ENCODE measurements around the gene ASPG. TPM values are rescaled to one million over a fixed set of nuclear protein-coding genes. Genes with fewer than 3 reads are reported as not detected.

Gene ASPG
- total RNA-seq, 2 experiments from 2014 or later: not detected

- Mint-ChIP-seq H3K27ac (no peak overlapping the region), H3K9me3 (ENCODE audit: insufficient read depth) (no peaks in the 10 kb centered on the region), H3K4me3 (no peak overlapping the region), H3K27me3 (ENCODE audit: low read depth) (peaks cover 10% of the 10 kb centered on the region), H3K4me1 (ENCODE audit: low read depth) (peaks cover 3% of the 10 kb centered on the region), H3K36me3 (ENCODE audit: low read depth) (no peaks in the 10 kb centered on the region)
- ATAC-seq (no peak), DNase-seq (no peak)
- ChIA-PET POLR2A (interaction anchor here (0.6 kb wide), 1 partner anchor 574 kb away, joined by 4 read pairs; no protein-coding TSS in a partner anchor), CTCF (interaction anchor here (0.8 kb wide), 1 partner anchor 26 kb away, joined by 4 read pairs; no protein-coding TSS in a partner anchor)
These were observed 34.2 kb upstream of the ASPG start for GRCh38 chr14:104051092-104051813.

- ATAC-seq (no peak), DNase-seq (no peak)
- Mint-ChIP-seq H3K36me3 (ENCODE audit: low read depth) (no peaks in the 10 kb centered on the region), H3K27me3 (ENCODE audit: low read depth) (peaks cover 20% of the 10 kb centered on the region), H3K4me3 (no peak overlapping the region), H3K27ac (no peak overlapping the region), H3K4me1 (ENCODE audit: low read depth) (no peaks in the 10 kb centered on the region), H3K9me3 (ENCODE audit: insufficient read depth) (no peaks in the 10 kb centered on the region)
- ChIA-PET POLR2A (no interaction called here), CTCF (no interaction called here)
These were observed 31.1 kb upstream of the ASPG start for GRCh38 chr14:104054222-104054905.

GRCh38 chr14:104062281-104062680, 23.2 kb upstream of the ASPG start:
- Mint-ChIP-seq H3K36me3 (ENCODE audit: low read depth) (peaks cover 2% of the 10 kb centered on the region), H3K27me3 (ENCODE audit: low read depth) (peaks cover 35% of the 10 kb centered on the region)

GRCh38 chr14:104064003-104064402, 21.5 kb upstream of the ASPG start:
- Mint-ChIP-seq H3K36me3 (ENCODE audit: low read depth) (peaks cover 2% of the 10 kb centered on the region), H3K4me3 (no peak overlapping the region), H3K9me3 (ENCODE audit: insufficient read depth) (peaks cover 9% of the 10 kb centered on the region), H3K27ac (no peak overlapping the region), H3K27me3 (ENCODE audit: low read depth) (peaks cover 30% of the 10 kb centered on the region), H3K4me1 (ENCODE audit: low read depth) (no peaks in the 10 kb centered on the region)
- CTCF ChIA-PET: interaction anchor here (1.4 to 1.5 kb wide), 2 partner anchors 12 to 14 kb away, joined by 4 to 5 read pairs; no protein-coding TSS in a partner anchor
- ATAC-seq (no peak), DNase-seq (no peak)
- POLR2A ChIA-PET: no interaction called here

More at GRCh38 chr14:104062281-104062680, 23.2 kb upstream of the ASPG start:
- DNase-seq (no peak), ATAC-seq (no peak)
- Mint-ChIP-seq H3K9me3 (ENCODE audit: insufficient read depth) (peaks cover 7% of the 10 kb centered on the region), H3K27ac (no peak overlapping the region), H3K4me1 (ENCODE audit: low read depth) (no peaks in the 10 kb centered on the region), H3K4me3 (no peak overlapping the region)
- POLR2A ChIA-PET: no interaction called here
- CTCF ChIA-PET: interaction anchor here (1.5 kb wide), 1 partner anchor 15 kb away, joined by 3 read pairs; no protein-coding TSS in a partner anchor

- POLR2A ChIA-PET: no interaction called here
These were observed 19.2 kb upstream of the ASPG start for GRCh38 chr14:104066279-104066678.

GRCh38 chr14:104066719-104067295, 18.7 kb upstream of the ASPG start:
- Mint-ChIP-seq H3K27ac (no peak overlapping the region), H3K9me3 (ENCODE audit: insufficient read depth) (peaks cover 9% of the 10 kb centered on the region), H3K36me3 (ENCODE audit: low read depth) (peaks cover 2% of the 10 kb centered on the region), H3K4me3 (no peak overlapping the region), H3K4me1 (ENCODE audit: low read depth) (no peaks in the 10 kb centered on the region), H3K27me3 (ENCODE audit: low read depth) (peaks cover 24% of the 10 kb centered on the region)
- ChIA-PET POLR2A (no interaction called here), CTCF (no interaction called here)
- ATAC-seq (no peak), DNase-seq (no peak)

More at GRCh38 chr14:104066279-104066678, 19.2 kb upstream of the ASPG start:
- peaks cover 2% of the 10 kb centered on the region for H3K36me3 Mint-ChIP-seq (ENCODE audit: low read depth)
- H3K4me3 Mint-ChIP-seq: no peak overlapping the region
- DNase-seq (no peak), ATAC-seq (no peak)
- H3K4me1 Mint-ChIP-seq (ENCODE audit: low read depth): no peaks in the 10 kb centered on the region
- CTCF ChIA-PET: no interaction called here
- peaks cover 25% of the 10 kb centered on the region for H3K27me3 Mint-ChIP-seq (ENCODE audit: low read depth)
- no peak overlapping the region for H3K27ac Mint-ChIP-seq
- H3K9me3 Mint-ChIP-seq (ENCODE audit: insufficient read depth): peaks cover 9% of the 10 kb centered on the region

GRCh38 chr14:104069541-104069940, 16.0 kb upstream of the ASPG start:
- ChIA-PET CTCF (interaction anchor here (1.2 kb wide), 1 partner anchor 8 kb away, joined by 4 read pairs; no protein-coding TSS in a partner anchor), POLR2A (no interaction called here)
- DNase-seq (no peak), ATAC-seq (no peak)
- Mint-ChIP-seq H3K4me1 (ENCODE audit: low read depth) (peaks cover 2% of the 10 kb centered on the region), H3K4me3 (no peak overlapping the region), H3K36me3 (ENCODE audit: low read depth) (peaks cover 6% of the 10 kb centered on the region), H3K27me3 (ENCODE audit: low read depth) (peaks cover 14% of the 10 kb centered on the region), H3K27ac (no peak overlapping the region), H3K9me3 (ENCODE audit: insufficient read depth) (peaks cover 26% of the 10 kb centered on the region)

GRCh38 chr14:104072586-104072985, 12.9 kb upstream of the ASPG start:
- Mint-ChIP-seq H3K36me3 (ENCODE audit: low read depth) (peaks cover 4% of the 10 kb centered on the region), H3K4me1 (ENCODE audit: low read depth) (peaks cover 6% of the 10 kb centered on the region), H3K27me3 (ENCODE audit: low read depth) (peaks cover 7% of the 10 kb centered on the region), H3K4me3 (no peak overlapping the region), H3K9me3 (ENCODE audit: insufficient read depth) (peaks cover 17% of the 10 kb centered on the region), H3K27ac (no peak overlapping the region)
- ATAC-seq (no peak), DNase-seq (no peak)
- CTCF ChIA-PET: no interaction called here
- POLR2A ChIA-PET: no interaction called here

GRCh38 chr14:104073764-104074163, 11.7 kb upstream of the ASPG start:
- Mint-ChIP-seq H3K4me3 (no peak overlapping the region), H3K27me3 (ENCODE audit: low read depth) (peaks cover 7% of the 10 kb centered on the region), H3K9me3 (ENCODE audit: insufficient read depth) (peaks cover 17% of the 10 kb centered on the region), H3K4me1 (ENCODE audit: low read depth) (peaks cover 17% of the 10 kb centered on the region), H3K27ac (no peak overlapping the region), H3K36me3 (ENCODE audit: low read depth) (peaks cover 4% of the 10 kb centered on the region)
- POLR2A ChIA-PET: no interaction called here
- DNase-seq (no peak), ATAC-seq (no peak)
- CTCF ChIA-PET: no interaction called here

GRCh38 chr14:104075530-104076151, 9.9 kb upstream of the ASPG start:
- DNase-seq (no peak), ATAC-seq (no peak)
- H3K9me3 Mint-ChIP-seq (ENCODE audit: insufficient read depth): peaks cover 17% of the 10 kb centered on the region
- POLR2A ChIA-PET: no interaction called here
- CTCF ChIA-PET: interaction anchor here (1.0 to 3.7 kb wide), 5 partner anchors 11 to 271 kb away, joined by 3 to 18 read pairs (median 4); no protein-coding TSS in a partner anchor
- H3K4me3 Mint-ChIP-seq: no peak overlapping the region
- peaks cover 7% of the 10 kb centered on the region for H3K27me3 Mint-ChIP-seq (ENCODE audit: low read depth)
- H3K36me3 Mint-ChIP-seq (ENCODE audit: low read depth): peaks cover 4% of the 10 kb centered on the region
- H3K27ac Mint-ChIP-seq: no peak overlapping the region
- peaks cover 18% of the 10 kb centered on the region for H3K4me1 Mint-ChIP-seq (ENCODE audit: low read depth)

GRCh38 chr14:104076743-104077142, 8.8 kb upstream of the ASPG start:
- ChIA-PET POLR2A (no interaction called here), CTCF (interaction anchor here (1.2 to 3.7 kb wide), 10 partner anchors 7 to 488 kb away, joined by 3 to 18 read pairs (median 6); no protein-coding TSS in a partner anchor)
- Mint-ChIP-seq H3K4me3 (no peak overlapping the region), H3K27me3 (ENCODE audit: low read depth) (peaks cover 7% of the 10 kb centered on the region), H3K4me1 (ENCODE audit: low read depth) (peaks cover 18% of the 10 kb centered on the region), H3K27ac (no peak overlapping the region), H3K9me3 (ENCODE audit: insufficient read depth) (peaks cover 17% of the 10 kb centered on the region), H3K36me3 (ENCODE audit: low read depth) (peaks cover 4% of the 10 kb centered on the region)
- ATAC-seq: no peak
- DNase-seq: no peak

Data from activated CD8-positive, alpha-beta T cell treated with anti-CD3 and anti-CD28 coated beads, Interleukin-2, amount 10 ng/mL, durations not matched to agents 7 days and 5 days (primary cell).